ENCODE results near the gene DEFB118.
"Not testable (repeated sequence)": the region's sequence is repeated elsewhere in the genome, so short reads cannot be mapped to it uniquely, and the experiment has no call there.

The DEFB118 gene, protein sequence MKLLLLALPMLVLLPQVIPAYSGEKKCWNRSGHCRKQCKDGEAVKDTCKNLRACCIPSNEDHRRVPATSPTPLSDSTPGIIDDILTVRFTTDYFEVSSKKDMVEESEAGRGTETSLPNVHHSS

DNA sequence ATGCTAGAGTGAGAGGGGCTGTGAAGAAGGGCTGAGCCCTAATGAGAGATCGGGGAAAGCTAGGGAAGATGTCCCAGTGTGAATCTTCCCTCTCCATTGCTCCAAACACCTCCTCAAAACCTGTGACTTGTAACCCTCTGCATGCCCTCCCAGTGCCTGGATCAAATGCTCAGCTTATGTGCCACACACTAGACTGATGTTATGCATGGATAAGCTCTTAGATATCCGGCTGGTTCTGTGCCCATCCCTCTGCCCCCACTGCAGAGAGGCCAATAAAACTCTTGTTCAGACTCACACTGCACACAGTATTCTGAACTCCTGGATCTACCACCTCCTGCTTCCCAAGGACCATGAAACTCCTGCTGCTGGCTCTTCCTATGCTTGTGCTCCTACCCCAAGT lies at the start of gene DEFB118:
Gene DEFB118, plus strand, starts transcription at position 301 of the 400 bp plus-strand sequence. Its CDS starts 50 bp downstream, at position 351.
- no peak for DNase-seq (ENCODE audit: low spot score)

DNA sequence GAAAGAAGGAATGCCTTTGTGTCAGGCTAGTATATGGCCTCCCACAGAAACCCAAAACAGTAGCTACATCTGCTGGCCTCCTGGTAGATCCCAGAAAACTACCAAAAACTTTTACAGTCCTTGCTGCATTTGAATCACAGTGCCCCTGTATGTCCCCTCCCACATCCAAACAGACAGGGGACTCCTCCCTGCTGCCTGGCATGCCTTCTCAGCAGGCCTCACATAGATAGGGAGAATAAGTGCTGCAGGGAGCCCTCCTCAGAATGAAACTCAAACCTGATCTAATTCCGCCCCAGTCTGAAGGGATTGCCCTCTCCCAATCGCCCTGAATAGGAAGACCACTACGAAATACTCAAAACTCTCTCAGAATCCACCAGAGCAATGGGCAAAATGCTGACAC lies 45.9 kb upstream of the DEFB118 start:
- DNase-seq (ENCODE audit: low spot score) = no peak

DNA sequence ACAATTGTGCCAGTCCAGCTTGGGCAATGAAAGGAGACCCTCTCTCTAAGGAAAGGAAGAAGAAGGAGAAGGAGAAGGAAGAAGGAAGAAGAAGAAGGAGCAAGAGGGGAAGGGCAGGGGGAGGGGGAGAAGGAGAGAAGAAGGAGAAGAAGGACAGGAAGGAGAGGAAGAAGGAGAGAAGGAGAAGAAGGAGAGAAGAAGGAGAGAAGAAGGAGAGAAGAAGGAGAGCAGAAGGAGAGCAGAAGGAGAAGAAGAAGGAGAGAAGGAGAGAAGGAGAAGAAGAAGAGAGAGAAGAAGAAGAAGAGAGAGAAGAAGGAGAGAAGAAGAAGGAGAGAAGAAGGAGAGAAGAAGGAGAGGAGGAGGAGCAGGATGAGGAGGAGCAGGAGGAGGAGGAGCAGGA lies 37.5 kb upstream of the DEFB118 start:
- DNase-seq (ENCODE audit: low spot score) = no peak

- DNase-seq (ENCODE audit: low spot score) = no peak
Measured at GRCh38 chr20:31341470-31341869, 26.9 kb upstream of the DEFB118 start.

DNA sequence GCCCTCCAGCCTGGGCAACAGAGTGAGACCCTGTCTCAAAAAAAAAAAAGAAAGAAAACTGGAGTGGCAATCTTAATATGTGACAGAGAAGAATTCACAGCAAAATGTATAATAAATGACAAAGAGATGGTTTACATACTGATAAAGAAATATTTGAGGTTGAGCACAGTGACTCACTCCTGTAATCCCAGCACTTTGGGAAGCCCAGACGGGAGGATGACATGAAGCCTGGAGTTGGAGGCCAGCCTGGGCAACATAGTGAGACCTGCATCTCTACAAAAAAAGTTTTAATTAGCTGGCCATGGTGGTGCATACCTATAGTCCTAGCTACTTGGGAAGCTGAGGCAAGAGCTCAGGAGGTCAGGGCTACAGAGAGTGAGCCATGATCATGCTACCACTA lies 12.4 kb upstream of the DEFB118 start:
- DNase-seq (ENCODE audit: low spot score) = no peak

DNA sequence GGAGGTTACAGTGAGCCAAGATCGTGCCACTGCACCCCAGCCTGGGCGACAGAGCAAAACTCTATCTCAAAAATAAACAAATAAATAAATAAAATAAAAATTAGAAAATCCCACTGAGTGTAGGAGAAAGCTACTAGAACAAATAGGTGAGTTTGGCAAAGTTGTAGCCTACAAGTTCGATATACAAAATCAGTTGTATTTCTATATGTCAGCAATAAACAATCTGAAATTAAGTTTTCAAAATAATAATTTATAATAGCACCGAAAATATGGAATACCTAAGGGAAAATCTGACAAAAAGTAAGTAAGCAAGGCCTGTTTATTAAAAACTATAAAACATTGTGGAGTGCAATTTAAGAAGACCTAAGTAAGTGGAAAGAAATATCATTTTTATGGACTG lies 5.1 kb upstream of the DEFB118 start:
- no peak for DNase-seq (ENCODE audit: low spot score)

DNA sequence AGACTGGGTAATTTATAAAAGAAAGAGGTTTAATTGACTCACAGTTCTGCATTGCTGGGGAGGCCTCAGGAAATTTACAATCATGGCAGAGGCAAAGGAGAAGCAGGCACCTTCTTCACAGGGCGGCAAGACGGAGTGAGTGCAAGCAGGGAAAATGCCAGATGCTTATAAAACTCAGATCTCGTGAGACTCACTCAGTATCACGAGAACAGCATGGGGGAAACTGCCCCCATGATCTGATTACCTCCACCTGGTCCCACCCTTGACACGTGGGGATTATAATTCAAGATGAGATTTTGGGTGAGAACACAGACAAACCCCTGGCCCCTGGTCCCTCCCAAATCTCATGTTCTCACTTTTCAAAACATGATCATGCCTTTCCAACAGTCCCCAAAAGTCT lies 4.1 kb upstream of the DEFB118 start:
- not testable (repeated sequence) for DNase-seq (ENCODE audit: low spot score)

DNA sequence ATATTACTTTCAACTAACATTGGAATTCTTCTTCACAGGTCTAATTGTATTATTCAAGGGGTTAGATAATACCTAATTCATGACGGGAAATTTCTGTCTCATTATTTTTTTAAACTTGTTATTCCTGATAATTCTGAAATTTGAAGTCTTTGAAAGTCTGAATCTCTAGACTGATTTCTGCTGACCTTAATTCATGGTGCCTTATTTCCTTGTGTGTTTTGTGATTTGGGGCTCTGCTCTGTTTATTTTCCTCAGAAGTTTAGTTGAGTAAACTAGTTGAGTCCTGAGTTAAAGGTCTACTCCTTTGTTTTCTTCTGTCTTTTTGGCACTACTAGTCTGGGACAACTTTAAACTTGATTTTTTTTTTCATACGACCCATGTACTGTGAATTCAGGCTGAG lies 5.9 kb downstream of the DEFB118 start:
- no peak for DNase-seq (ENCODE audit: low spot score)

DNA sequence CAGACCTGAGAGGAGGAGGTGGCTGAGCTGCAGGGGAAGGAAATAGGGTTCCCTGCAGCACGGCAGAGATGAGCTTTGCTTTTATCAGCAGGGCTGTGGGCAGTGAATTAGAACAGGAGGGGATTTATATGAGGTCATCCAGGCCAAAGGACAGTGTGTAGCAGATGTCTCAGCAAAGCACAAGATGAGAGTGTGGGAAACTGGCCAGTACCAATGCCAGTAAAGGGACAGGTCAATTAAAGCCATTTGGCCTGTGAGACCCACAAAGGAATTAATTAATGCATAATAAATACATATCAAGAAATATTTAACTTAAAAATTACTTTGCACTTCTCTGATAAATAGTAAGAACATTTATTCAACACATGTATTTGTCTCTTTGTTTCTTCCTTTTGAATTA lies 22.1 kb downstream of the DEFB118 start, which contains the start of gene DEFB119:
Gene DEFB119, minus strand, starts transcription at position 101 of the 400 bp plus-strand sequence. CDS start 107 bp downstream, outside the sequence.
- no peak for DNase-seq (ENCODE audit: low spot score)

DNA sequence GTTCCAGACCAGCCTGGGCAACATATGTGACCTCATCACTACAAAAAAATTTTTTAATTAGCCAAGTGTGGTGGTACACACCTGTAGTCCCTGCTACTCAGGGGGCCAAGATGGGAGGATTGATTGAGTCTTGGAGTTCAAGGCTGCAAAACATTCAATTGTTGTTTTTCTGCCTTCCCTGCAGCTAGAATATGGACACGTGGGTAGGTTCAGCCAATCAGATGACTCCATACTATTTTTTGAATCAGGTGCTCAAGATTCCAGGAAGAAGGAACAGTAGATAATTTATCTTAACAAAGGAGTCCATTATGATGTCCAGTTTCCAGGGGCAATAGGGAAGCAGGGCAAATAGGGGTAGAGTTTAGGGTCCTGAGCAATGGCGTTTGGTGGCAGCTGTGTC lies 24.4 kb downstream of the DEFB118 start:
- no peak for DNase-seq (ENCODE audit: low spot score)

GRCh38 chr20:31394900-31395299 lies 26.5 kb downstream of the DEFB118 start:
- no peak for DNase-seq (ENCODE audit: low spot score)

DNA sequence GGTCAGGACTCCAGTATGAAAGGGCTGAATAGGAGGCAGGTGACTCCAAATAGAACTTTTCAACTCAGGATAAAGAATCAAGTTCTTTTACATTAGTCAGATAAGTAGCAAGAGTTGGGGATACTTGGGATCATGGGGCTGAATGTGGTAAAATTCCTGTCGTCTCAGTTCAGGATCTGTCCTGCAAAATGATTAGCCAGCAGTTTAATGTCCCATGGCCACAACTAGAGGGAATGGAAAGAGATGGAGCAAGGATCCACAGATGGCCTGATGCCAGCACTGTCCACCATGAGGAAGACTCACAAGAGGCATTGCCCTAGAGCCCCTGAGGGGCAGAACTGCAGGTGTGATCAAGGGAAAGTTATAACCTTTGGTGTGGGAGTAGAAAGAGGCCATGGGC lies 35.5 kb downstream of the DEFB118 start:
- DNase-seq (ENCODE audit: low spot score) = no peak

DNA sequence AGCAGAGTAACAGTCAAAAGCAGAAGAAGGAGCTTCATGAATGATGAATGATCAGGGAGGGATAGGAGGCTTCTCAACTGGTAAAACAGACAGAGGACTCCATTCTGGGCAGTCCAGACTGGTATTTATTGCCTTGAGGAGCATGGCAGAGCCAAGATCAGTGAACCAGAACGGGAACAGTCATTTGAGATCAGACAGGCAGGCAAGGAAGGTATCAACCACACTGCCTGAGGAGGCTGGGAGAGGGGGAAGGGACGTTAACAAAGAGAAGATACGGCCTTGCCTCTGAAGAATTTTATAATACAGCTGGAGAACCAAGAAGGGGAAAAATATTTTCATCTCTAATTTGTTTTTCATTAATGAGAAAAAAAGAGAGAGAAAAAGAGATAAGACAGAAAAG lies 37.7 kb downstream of the DEFB118 start, which contains the start of gene DEFB121:
Gene DEFB121, minus strand, starts transcription at position 101 of the 400 bp plus-strand sequence. Its CDS starts 63 bp downstream, at position 38.
- DNase-seq (ENCODE audit: low spot score) = no peak

DNA sequence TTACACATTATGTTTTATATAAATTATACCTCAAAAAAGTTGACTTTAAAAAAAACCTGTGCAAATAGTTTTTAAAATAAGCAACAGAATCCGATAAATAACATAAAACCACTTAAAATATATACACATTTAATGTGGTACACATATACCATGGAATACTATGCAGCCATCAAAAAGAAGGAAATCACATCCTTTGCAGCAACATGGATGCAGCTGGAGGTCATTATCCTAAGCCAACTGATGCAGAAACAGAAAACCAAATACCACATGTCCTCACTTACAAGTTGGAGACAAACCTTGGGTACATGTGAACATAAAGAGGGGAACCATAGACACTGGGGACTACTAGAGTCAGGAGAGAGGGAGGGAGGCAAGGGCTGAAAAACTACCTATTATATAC lies 41.6 kb downstream of the DEFB118 start:
- DNase-seq (ENCODE audit: low spot score) = no peak

GRCh38 chr20:31414381-31414780 lies 46.0 kb downstream of the DEFB118 start:
- DNase-seq (ENCODE audit: low spot score) = no peak

- no peak for DNase-seq (ENCODE audit: low spot score)
Measured at GRCh38 chr20:31415653-31416052, 47.3 kb downstream of the DEFB118 start.

DNA sequence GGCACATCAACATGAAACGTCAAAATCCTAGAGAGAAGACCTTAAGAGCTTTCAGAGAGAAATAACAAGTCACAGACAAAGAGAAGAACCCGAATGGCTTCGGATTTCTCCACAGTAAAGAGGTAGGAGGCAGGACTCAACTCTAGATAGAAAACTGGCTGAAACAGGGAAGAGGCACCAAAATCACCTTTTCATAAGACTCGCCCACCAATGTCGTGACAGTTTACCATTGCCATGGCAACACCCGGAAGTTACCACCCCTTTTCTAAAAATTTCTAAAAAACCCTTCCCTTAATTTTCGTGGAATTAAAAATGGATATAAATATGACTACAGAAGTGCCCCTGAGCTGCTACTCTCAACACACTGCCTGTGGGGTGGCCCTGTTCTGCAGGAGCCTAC lies 49.9 kb downstream of the DEFB118 start:
- no peak for DNase-seq (ENCODE audit: low spot score)

Measured in hematopoietic multipotent progenitor cell treated with erythropoietin and hydrocortisone succinate and interleukin-3 and kit ligand, for 15 days (in vitro differentiated cells).